G401.6 (cell line): Measurements from ENCODE around the gene C17orf113.

Source experiments
- FAIRE-seq: peaks from 2 replicates; lab custom pipeline; 2012; peaks lifted over from hg19 to GRCh38; lab: Jason Lieb, UNC

Gene C17orf113

DNA sequence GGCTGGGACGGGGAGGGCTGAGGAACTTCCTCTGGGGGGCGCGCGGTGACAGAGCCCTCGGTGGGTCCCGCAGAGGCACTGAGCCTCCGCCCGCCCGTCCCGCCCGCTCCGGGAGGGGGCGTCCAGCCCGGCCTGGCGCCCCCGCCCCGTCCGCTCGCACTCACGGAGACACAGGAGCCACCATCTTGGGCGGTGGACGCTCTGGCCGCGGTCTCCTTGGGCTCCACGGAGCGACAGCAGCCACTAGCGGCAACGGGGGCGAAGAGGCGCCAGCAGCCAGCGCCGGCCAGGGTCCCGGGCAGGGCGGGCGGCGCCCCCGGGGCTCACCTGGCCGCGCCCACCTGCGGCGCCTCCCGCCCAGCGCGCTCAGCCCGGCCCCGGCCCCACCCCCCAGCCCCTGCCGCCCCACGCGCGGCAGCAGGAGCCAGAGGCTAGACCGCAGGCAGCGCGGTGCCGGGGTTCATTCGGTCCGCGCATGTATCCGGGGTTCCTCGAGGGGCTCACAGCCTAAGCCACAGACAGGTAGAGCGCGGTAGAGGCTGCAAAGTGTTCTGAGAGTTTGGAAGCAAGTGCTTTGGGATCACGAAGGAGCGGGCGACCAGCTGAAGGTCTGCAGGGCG lies at the start of gene C17orf113:
TSS of gene C17orf113 (minus strand) at position 209 of the 620 bp plus-strand sequence. CDS start 7,225 bp downstream, outside the sequence.
- no peak for FAIRE-seq

- FAIRE-seq, result no peak
Observed at GRCh38 chr17:42098730-42099399, 48.5 kb upstream of the C17orf113 start.

GRCh38 chr17:42097691-42098631 lies 47.6 kb upstream of the C17orf113 start, which contains the start of gene ZNF385C:
Gene ZNF385C, minus strand, starts transcription at chr17:42098473. Its CDS starts 35,417 bp downstream, at chr17:42063056.
- no peak for FAIRE-seq

GRCh38 chr17:42096360-42097111 lies 46.1 kb upstream of the C17orf113 start:
- FAIRE-seq, result no peak

DNA sequence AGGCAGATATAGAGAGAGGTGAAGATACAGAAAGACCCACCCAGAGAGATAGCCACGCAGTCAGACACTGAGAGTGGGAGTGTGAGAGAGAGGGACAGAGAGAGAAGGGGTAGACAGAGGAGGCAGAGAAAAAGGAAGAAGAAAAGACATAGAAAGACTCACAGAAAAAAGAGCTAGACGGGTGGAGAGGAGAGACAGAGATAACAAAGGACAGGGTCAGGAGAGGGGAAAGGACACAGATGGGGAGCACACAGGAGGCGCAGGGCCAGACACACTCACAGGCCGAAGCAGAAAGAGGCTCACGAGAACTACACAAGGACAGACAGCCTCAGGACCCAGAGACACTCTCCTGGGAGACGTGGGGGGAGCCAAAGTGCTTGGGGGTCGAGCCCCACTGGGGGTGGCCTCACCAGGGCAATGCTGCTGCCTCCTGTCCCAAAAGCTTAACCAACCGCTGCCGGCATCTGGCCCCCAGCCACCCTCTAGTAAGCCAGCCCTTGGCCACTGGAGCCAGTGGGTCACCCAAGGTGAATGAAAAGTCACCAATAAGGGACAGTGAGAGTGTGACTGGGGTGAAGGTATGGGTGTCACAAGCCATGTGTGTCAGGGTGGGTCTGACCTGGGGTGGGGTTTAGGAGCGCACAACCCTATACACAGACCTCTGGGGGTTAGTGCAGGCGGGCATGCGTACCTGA lies 44.1 kb upstream of the C17orf113 start:
- no peak for FAIRE-seq

DNA sequence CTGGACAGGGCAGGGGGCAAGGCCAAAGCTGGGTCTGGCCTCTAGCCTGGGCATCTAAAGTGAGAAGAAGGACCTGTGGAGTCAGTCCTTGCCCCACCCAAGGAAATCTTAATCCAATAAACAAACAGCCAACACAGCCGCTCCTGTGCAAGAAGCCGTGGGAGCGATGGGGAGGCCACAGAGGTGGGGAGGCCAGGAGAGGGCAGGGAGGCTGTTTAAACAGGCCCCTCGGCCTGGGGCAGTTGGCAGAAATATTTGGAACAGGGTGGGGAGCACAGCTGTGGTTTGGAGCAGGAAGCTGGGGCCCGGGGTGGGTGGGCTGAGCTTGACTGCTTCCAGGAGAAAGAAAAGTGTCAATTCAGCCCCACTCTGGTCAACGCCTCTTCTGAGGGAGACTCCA lies 42.5 kb upstream of the C17orf113 start:
- no peak for FAIRE-seq

DNA sequence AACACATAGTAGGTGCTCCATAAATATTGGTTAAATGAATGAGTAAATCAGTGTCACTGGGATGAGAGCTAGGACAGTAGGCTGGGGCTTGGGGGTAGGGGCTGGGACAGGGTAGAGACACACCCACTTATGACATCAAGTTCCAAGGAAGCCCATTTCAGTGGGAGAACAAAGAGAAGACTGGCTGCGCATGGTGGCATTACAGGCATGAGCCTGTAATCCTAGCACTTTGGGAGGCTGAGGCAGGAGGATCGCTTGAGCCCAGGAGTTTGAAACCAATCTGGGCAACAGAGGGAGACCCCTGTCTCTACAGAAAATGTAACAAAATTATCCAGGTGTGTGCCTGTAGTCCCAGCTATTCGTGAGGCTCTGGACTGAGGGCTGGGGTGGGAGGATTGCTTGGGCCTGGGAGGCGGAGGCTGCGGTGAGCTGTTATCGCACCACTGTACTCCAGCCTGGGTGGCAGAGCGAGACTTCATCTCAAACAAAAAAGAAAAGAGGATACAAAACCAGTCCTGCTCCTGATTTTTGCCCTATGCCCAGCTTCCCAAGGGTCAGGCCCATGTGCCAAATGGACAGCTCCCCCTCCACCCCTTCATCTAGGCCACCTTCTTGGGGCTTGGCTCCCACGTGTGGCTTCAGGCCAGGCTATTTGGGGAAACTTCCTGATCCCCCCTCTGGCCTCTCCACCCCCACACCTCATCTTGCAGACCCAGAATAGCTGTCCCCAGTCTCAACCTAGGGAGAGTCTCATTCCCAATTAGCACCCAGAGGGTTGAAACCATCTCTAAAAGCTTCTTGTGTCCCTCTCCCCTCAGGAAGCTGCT lies 40.8 kb upstream of the C17orf113 start:
- FAIRE-seq, result no peak

GRCh38 chr17:42088736-42089135 lies 38.3 kb upstream of the C17orf113 start:
- no peak for FAIRE-seq

DNA sequence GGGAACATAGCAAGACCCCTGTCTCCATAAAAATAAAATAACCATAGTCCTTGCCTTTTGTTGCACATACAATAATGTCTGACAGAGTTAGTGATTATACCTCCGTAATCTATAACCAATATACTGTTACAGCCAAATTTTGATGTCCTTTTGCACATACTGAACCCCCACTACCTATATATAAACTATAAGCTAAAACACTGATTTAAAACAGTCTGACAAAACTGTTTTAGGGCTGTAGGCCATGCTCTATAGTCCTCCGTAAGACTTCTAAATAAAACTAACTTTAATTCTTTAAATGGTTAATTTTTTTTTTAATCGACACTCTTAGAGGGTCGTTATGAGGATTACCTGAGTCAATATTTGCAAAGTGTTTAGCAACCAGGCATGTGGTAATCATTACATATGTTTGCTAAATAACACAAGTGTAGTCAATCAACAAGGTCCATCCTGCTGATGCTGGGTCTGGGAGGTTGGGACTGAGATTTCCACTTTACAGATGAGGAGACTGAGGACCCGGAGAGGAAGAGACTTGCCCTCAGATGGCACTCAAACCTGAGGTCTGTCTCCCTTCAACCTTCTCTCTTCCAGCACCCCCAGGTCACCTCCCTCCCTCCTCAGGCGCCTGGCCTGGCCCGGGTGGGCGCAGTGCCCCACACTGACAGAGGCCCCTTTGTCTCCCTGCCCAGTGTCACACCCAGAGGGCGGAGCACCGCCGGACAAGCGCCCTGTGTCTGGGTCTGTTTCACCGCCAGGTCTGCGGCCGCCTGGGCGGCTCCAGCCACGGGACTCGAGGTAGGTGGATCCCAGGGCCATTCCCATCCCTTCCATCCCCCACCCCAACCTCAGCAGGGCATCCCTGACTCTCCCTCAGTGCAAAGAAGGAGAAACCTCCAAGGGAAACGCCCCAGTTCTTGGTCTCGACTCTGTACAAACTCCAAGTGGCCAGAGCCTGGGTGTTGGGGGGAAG lies 37.6 kb upstream of the C17orf113 start:
- FAIRE-seq, result no peak

- FAIRE-seq, result no peak
Observed at GRCh38 chr17:42087042-42087701, 36.8 kb upstream of the C17orf113 start.

DNA sequence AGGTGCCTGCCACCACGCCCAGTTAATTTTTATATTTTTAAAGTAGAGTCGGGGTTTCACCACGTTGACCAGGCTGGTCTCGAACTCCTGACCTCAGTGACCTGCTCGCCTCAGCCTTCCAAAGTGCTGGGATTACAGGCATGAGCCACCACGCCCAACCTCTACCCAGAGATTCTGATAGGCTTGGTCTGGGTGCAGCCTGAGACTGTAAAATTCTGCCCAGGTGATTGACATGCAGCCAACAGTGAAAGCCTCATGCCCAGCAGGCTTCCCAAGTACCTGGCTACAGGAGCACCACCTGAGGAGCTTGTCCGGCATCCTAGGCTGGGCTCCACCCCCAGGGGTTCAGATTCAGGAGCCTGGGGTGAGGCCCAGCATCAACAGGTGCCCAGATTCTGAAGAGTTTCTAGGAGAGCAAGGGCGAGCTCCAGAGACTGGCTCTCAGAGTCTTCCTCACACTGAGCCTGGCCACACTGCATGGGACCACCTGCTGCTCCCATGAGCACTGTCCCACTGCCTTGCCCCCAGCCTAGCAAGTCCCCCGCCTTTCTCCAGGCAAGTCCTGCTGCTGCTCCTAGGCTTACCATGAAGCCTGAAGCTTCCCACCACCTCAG lies 31.2 kb upstream of the C17orf113 start:
- FAIRE-seq, result no peak

DNA sequence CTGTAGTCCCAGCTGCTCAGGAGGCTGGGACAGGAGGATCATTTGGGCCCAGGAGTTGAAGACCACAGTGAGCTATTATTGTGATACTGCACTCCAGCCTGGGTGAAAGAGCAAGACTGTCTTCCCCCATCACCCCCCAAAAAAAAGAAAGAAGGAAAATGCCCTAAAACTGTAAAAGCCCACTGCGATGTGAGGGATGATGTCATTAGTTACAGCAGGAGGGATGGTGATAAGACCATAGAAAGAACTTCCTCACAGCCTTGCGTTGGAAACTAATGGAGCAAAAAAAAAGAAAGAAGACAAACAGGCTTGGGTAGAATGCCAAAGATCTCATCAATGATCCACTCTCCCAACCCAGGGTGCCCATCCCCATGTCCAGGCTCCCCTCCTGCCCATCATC lies 29.1 kb upstream of the C17orf113 start:
- no peak for FAIRE-seq

DNA sequence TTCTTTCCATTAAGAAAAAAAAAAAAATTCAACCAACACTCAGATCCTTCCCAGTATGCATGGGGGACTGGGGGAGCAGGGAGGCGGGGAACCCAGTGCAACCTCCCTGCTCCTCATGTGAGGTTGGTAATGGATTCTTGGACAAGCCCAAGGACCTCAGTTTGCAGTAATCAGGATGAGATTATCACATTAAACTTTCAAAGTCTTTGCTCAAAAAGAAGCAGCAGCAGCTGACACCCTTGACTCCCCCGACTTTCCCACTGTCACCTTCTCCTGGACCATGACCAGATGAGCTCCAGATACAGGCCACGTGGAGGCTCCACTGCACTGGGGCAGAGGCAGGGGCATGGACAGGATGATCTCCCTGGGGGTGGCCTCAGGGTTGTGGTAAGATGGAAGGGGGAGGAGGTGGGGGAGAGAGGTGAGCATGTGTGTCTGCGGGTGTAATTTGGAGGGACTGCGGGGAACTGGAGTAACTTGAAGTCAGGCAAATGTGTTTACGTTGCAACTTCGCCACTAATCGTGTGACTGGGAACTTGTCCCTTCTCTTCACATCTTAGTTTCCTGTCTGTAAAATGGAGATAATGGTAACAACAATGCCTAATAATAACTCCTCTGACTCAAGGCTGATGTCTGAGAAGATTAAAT lies 28.1 kb upstream of the C17orf113 start:
- FAIRE-seq, result no peak

- no peak for FAIRE-seq
Observed at GRCh38 chr17:42077755-42078154, 27.4 kb upstream of the C17orf113 start.

- FAIRE-seq, result no peak
Observed at GRCh38 chr17:42076797-42077559, 26.6 kb upstream of the C17orf113 start.

GRCh38 chr17:42075789-42076188 lies 25.4 kb upstream of the C17orf113 start:
- FAIRE-seq, result no peak
